Left renal cortex interstitium (tissue), 4 donors: Measurements from ENCODE around the gene LMBR1L. TPM values are rescaled to one million over a fixed set of nuclear protein-coding genes. Genes with fewer than 3 reads are reported as not detected.

Experiments used
- DNase-seq, 4 donors: peaks; one replicate each; pipeline ENCODE4 v3.0.0-alpha.2; 2013; ENCODE audit warnings: low read depth in 4 of 4, low spot score in 2 of 4, missing footprints in 1 of 4
- polyA plus RNA-seq, 4 donors: library from polyadenylated mRNA; unstranded; fragments of 120-200 nt; gene quantifications; one replicate each; pipeline ENCODE4 v1.2.1, GENCODE V29; 2013; ENCODE audit not compliant: insufficient read length in 4 of 4

The LMBR1L gene
- polyA plus RNA-seq, 4 donors: 57.2 to 103 (median 73.3) TPM

- DNase-seq: peak in 1 of 4 donors; percentile 31
These were observed 10.5 kb upstream of the LMBR1L start for GRCh38 chr12:49121047-49121696.

- no peak for DNase-seq
These were observed 559 bp upstream of the LMBR1L start for GRCh38 chr12:49111206-49111605.

- no peak for DNase-seq
These were observed 795 bp downstream of the LMBR1L start for GRCh38 chr12:49109641-49110463.

GRCh38 chr12:49108958-49109404 is 1.7 kb downstream of the LMBR1L start:
- no peak for DNase-seq

- no peak for DNase-seq
These were observed 5.1 kb downstream of the LMBR1L start for GRCh38 chr12:49105504-49106084.

GRCh38 chr12:49104822-49105221 is 5.8 kb downstream of the LMBR1L start:
- DNase-seq: no peak

GRCh38 chr12:49100380-49100779 is 10.3 kb downstream of the LMBR1L start:
- DNase-seq: no peak

- no peak for DNase-seq
These were observed 11.9 kb downstream of the LMBR1L start for GRCh38 chr12:49098703-49099102.

GRCh38 chr12:49098035-49098451 is 12.6 kb downstream of the LMBR1L start:
- DNase-seq: no peak

- DNase-seq: no peak
These were observed 13.3 kb downstream of the LMBR1L start for GRCh38 chr12:49097381-49097780.

- DNase-seq: no peak
These were observed 15.7 kb downstream of the LMBR1L start for GRCh38 chr12:49094975-49095365.

GRCh38 chr12:49094160-49094974 is 16.3 kb downstream of the LMBR1L start, which contains the start of gene DHH:
Gene DHH (minus strand): TSS chr12:49094801. CDS start chr12:49094512, 289 bp downstream.
- DNase-seq: no peak

- no peak for DNase-seq
These were observed 16.9 kb downstream of the LMBR1L start for GRCh38 chr12:49093792-49094159.

GRCh38 chr12:49092816-49093406 is 17.7 kb downstream of the LMBR1L start:
- DNase-seq: no peak

- no peak for DNase-seq
These were observed 18.4 kb downstream of the LMBR1L start for GRCh38 chr12:49092086-49092815.

GRCh38 chr12:49091836-49092085 is 18.9 kb downstream of the LMBR1L start:
- no peak for DNase-seq

- DNase-seq: no peak
These were observed 19.4 kb downstream of the LMBR1L start for GRCh38 chr12:49091056-49091835.

- no peak for DNase-seq
These were observed 20.6 kb downstream of the LMBR1L start for GRCh38 chr12:49089821-49090773.
